ENCODE data around the gene CAMK2A.

DNA sequence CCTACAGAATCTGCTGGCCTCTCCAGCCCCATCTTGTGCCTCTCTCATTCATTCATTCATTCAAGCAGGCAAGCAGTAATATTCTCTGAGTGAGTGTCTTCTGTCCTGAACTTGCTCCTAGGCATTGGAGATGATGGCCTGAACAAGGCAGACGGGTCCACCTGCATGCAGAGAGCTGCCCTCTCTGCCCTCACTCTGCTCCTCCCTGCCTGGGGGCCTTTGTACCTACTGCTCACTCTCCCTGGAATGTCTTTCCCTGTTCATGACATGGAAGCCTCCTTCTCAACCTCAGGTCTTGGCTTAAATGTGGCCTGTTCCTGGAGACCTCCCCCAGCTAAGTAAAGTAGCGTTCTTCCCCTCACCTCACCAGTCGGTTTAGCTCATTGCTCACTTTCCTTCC lies 116.4 kb downstream of the CAMK2A start:
- TF ChIP-seq, protein P1, sequence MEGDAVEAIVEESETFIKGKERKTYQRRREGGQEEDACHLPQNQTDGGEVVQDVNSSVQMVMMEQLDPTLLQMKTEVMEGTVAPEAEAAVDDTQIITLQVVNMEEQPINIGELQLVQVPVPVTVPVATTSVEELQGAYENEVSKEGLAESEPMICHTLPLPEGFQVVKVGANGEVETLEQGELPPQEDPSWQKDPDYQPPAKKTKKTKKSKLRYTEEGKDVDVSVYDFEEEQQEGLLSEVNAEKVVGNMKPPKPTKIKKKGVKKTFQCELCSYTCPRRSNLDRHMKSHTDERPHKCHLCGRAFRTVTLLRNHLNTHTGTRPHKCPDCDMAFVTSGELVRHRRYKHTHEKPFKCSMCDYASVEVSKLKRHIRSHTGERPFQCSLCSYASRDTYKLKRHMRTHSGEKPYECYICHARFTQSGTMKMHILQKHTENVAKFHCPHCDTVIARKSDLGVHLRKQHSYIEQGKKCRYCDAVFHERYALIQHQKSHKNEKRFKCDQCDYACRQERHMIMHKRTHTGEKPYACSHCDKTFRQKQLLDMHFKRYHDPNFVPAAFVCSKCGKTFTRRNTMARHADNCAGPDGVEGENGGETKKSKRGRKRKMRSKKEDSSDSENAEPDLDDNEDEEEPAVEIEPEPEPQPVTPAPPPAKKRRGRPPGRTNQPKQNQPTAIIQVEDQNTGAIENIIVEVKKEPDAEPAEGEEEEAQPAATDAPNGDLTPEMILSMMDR (IDR thresholded peaks at IDR 0.05): no peak
- TF ChIP-seq POLR2A (IDR thresholded peaks at IDR 0.05): peak in 1 of 2 donors; percentile 40

Measured in Peyer's patch (tissue), 4 donors.